Neural cell (in vitro differentiated cells): Measurements from ENCODE around the gene FXYD6. TPM values are rescaled to one million over a fixed set of nuclear protein-coding genes. Genes with fewer than 3 reads are reported as not detected.

ENCODE experiments used
- H2AFZ ChIP-seq: fragments of 200-600, 300-800 bp; sonication (generic), shearing (Covaris generic); 2 replicates; pipeline ENCODE4 v1.6.0; 2014; ENCODE audit warnings: low read depth, mild to moderate bottlenecking, antibody characterized with exemption, low read length, moderate library complexity
- H3F3A ChIP-seq: fragments of 200-600 bp; shearing (Covaris generic); 2 replicates; pipeline ENCODE4 v1.6.1; 2016; ENCODE audit warnings: mild to moderate bottlenecking, moderate library complexity, mixed read lengths, antibody characterized with exemption, low read length; ENCODE audit not compliant: insufficient read depth, poor library complexity, severe bottlenecking
- H3K27ac ChIP-seq: fragments of 200-600, 300-800 bp; sonication (generic), shearing (Covaris generic); 2 replicates; pipeline ENCODE4 v1.5.1; 2014; ENCODE audit warnings: mild to moderate bottlenecking, low read length, moderate library complexity
- H3K27me3 ChIP-seq: fragments of 300-800, 200-600 bp; sonication (generic), shearing (Covaris generic); 2 replicates; pipeline ENCODE4 v1.6.0; 2014; ENCODE audit warnings: mild to moderate bottlenecking, low read depth, low read length, moderate library complexity; ENCODE audit not compliant: insufficient read depth
- H3K36me3 ChIP-seq: fragments of 300-800, 200-600 bp; sonication (generic), shearing (Covaris generic); 2 replicates; pipeline ENCODE4 v1.5.1; 2014; ENCODE audit warnings: mild to moderate bottlenecking, antibody characterized with exemption, low read length, moderate library complexity; ENCODE audit not compliant: insufficient read depth
- H3K4me2 ChIP-seq: fragments of 300-800, 200-600 bp; sonication (generic), shearing (Covaris generic); 2 replicates; pipeline ENCODE4 v1.6.0; 2014; ENCODE audit warnings: mild to moderate bottlenecking, low read length
- H3K4me3 ChIP-seq: fragments of 300-800, 200-600 bp; sonication (generic), shearing (Covaris generic); 2 replicates; pipeline ENCODE4 v1.5.1; 2014; ENCODE audit warnings: mild to moderate bottlenecking, low read length, moderate library complexity
- H3K79me2 ChIP-seq: fragments of 200-600 bp; shearing (Covaris generic); replicated peaks from 2 replicates; pipeline ENCODE4 v1.6.0; 2014; ENCODE audit warnings: mild to moderate bottlenecking, low read length, moderate library complexity; ENCODE audit not compliant: insufficient read depth
- H3K9ac ChIP-seq: fragments of 300-800, 200-600 bp; sonication (generic), shearing (Covaris generic); 2 replicates; pipeline ENCODE4 v1.6.1; 2016; ENCODE audit warnings: mild to moderate bottlenecking, low read length, mixed read lengths
- H3K9me2 ChIP-seq: fragments of 200-600 bp; shearing (Covaris generic); 2 replicates; pipeline ENCODE4 v1.6.1; 2016; ENCODE audit warnings: mild to moderate bottlenecking, low read length, mixed read lengths; ENCODE audit not compliant: insufficient read depth
- H3K9me3 ChIP-seq: fragments of 200-600, 300-800 bp; sonication (generic), shearing (Covaris generic); 2 replicates; pipeline ENCODE4 v1.6.1; 2016; ENCODE audit warnings: mild to moderate bottlenecking, mixed run types, low read length, moderate library complexity, mixed read lengths
- H4K20me1 ChIP-seq: fragments of 200-600 bp; shearing (Covaris generic); 2 replicates; pipeline ENCODE4 v1.6.1; 2016; ENCODE audit warnings: mild to moderate bottlenecking, mixed run types; ENCODE audit not compliant: insufficient read depth
- CTCF ChIP-seq: fragments of 450-650 bp; IDR thresholded peaks from 2 replicates; pipeline ENCODE4 v1.5.1; 2014; ENCODE audit warnings: antibody characterized with exemption, mild to moderate bottlenecking, moderate library complexity; ENCODE audit not compliant: poor library complexity, severe bottlenecking
- EP300 ChIP-seq: fragments of 450-650 bp; conservative IDR thresholded peaks from 2 replicates; pipeline ENCODE4 v1.6.1; 2014; ENCODE audit warnings: antibody characterized with exemption, mild to moderate bottlenecking, moderate library complexity; ENCODE audit not compliant: poor library complexity, severe bottlenecking
- EZH2 ChIP-seq: fragments of 200-600, 300-800 bp; shearing (Covaris generic), sonication (generic); IDR thresholded peaks from 2 replicates; pipeline ENCODE4 v1.6.1; 2014; ENCODE audit warnings: antibody characterized with exemption, low read length, borderline replicate concordance, mild to moderate bottlenecking; ENCODE audit not compliant: insufficient read depth, poor library complexity, severe bottlenecking
- MXI1 ChIP-seq: fragments of 450-650 bp; conservative IDR thresholded peaks from 2 replicates; pipeline ENCODE4 v1.6.1; 2014; ENCODE audit warnings: antibody characterized with exemption, mild to moderate bottlenecking; ENCODE audit not compliant: poor library complexity, severe bottlenecking
- POLR2AphosphoS5 ChIP-seq: IDR thresholded peaks from 2 replicates; pipeline ENCODE4 v1.6.1; 2012
- REST ChIP-seq: IDR thresholded peaks from 2 replicates; pipeline ENCODE4 v1.6.1; 2012; ENCODE audit warnings: borderline replicate concordance
- TAF1 ChIP-seq: IDR thresholded peaks from 2 replicates; pipeline ENCODE4 v1.6.1; 2012; ENCODE audit warnings: low read depth
- polyA plus RNA-seq: library from polyadenylated mRNA; depleted of rRNA; stranded (reverse); fragments of >200 nt; gene quantifications from 2 replicates; pipeline ENCODE4 v1.2.3, GENCODE V29; 2014

The FXYD6 gene
- polyA plus RNA-seq, 1 donor from 2014 or later, result 218 TPM

- Histone ChIP-seq H4K20me1 (peaks cover 5% of the 10 kb centered on the region), H3K79me2 (peaks cover 19% of the 10 kb centered on the region), H3F3A (no peaks in the 10 kb centered on the region), H3K9me3 (no peaks in the 10 kb centered on the region), H3K36me3 (no peaks in the 10 kb centered on the region), H2AFZ (no peak overlapping the region), H3K4me3 (no peak overlapping the region), H3K27ac (no peak overlapping the region), H3K9ac (no peak overlapping the region), H3K4me2 (no peak overlapping the region), H3K9me2 (no peaks in the 10 kb centered on the region), H3K27me3 (no peaks in the 10 kb centered on the region)
- TF ChIP-seq REST (no peak), POLR2AphosphoS5 (no peak), CTCF (no peak), EZH2 (no peak), EP300 (no peak), MXI1 (no peak)
These were observed 36.3 kb downstream of the FXYD6 start for GRCh38 chr11:117839936-117840813.

- Histone ChIP-seq H2AFZ (no peak overlapping the region), H3K4me2 (no peak overlapping the region), H3K79me2 (peaks cover 16% of the 10 kb centered on the region), H3F3A (no peaks in the 10 kb centered on the region), H3K9me2 (no peaks in the 10 kb centered on the region), H3K9me3 (no peaks in the 10 kb centered on the region), H3K27ac (no peak overlapping the region), H3K9ac (no peak overlapping the region), H3K4me3 (no peak overlapping the region), H4K20me1 (peaks cover 5% of the 10 kb centered on the region), H3K27me3 (no peaks in the 10 kb centered on the region), H3K36me3 (no peaks in the 10 kb centered on the region)
- no peak for TF ChIP-seq CTCF
- TF ChIP-seq MXI1, result no peak
- TF ChIP-seq TAF1, result no peak
- no peak for TF ChIP-seq POLR2AphosphoS5
- no peak for TF ChIP-seq EZH2
These were observed 37.0 kb downstream of the FXYD6 start for GRCh38 chr11:117839380-117839881.
